Spleen (tissue), 7 donors: ENCODE measurements around the gene HIC1.

Source experiments
- POLR2A ChIP-seq, 3 donors: fragments of 450-650 bp; IDR thresholded peaks; one replicate each; pipeline ENCODE4 v1.5.1; 2017; ENCODE audit warnings: antibody characterized with exemption in 3 of 3, mild to moderate bottlenecking in 1 of 3
- POLR2AphosphoS5 ChIP-seq, 3 donors: sonication (generic); formaldehyde crosslinking; IDR thresholded peaks; one replicate each; pipeline ENCODE4 v1.5.1; 2017; ENCODE audit warnings: antibody characterized with exemption in 3 of 3
- TF ChIP-seq, protein P1 (sequence below), 11 experiments: fragments of 200-600 bp in 7 of 11; fragments of 450-650 bp in 4 of 11; sonication (generic) in 4 of 11; IDR thresholded peaks in 8 of 11; conservative IDR thresholded peaks in 3 of 11; 1 replicate in 7 of 11; 2 replicates in 4 of 11; pipeline versions ENCODE4 v1.4.0 to v1.8.0; 2016 to 2021; ENCODE audit warnings: antibody characterized with exemption in 11 of 11, inconsistent platforms in 4 of 11, mild to moderate bottlenecking in 1 of 11
- donor health status: DM: no; HTN: no; CAD: no; lungs with moderate emphysema.
- donor health status: DM: no; HTN: no; CAD: no.
- donor health status: DM: no; HTN: no; CAD: no.

DNA sequence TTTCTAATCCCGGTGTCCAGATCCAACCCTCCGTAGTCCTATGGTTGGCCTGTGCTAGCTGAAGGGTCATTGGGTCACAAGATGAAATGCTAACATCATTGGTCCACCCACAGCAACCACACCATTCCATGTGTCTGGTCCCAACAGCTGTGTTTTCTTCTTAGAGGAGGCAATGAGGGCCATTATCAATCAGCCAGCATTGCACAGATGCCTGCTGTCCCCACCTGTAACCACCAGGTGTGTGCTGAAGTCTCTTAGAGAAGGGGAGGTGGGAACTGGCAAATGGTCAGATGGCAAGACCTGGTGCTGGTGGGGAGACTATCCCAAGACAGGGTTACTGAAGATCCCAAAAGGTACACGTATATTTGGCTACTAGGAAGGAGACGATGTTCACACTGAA lies 37.4 kb downstream of the HIC1 start:
- TF ChIP-seq, protein P1, sequence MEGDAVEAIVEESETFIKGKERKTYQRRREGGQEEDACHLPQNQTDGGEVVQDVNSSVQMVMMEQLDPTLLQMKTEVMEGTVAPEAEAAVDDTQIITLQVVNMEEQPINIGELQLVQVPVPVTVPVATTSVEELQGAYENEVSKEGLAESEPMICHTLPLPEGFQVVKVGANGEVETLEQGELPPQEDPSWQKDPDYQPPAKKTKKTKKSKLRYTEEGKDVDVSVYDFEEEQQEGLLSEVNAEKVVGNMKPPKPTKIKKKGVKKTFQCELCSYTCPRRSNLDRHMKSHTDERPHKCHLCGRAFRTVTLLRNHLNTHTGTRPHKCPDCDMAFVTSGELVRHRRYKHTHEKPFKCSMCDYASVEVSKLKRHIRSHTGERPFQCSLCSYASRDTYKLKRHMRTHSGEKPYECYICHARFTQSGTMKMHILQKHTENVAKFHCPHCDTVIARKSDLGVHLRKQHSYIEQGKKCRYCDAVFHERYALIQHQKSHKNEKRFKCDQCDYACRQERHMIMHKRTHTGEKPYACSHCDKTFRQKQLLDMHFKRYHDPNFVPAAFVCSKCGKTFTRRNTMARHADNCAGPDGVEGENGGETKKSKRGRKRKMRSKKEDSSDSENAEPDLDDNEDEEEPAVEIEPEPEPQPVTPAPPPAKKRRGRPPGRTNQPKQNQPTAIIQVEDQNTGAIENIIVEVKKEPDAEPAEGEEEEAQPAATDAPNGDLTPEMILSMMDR (IDR thresholded peaks at IDR 0.05 in 8 of 11, conservative IDR thresholded peaks at IDR 0.05 in 3 of 11), result no peak
- no peak for TF ChIP-seq POLR2AphosphoS5 (IDR thresholded peaks at IDR 0.05)
- no peak for TF ChIP-seq POLR2A (IDR thresholded peaks at IDR 0.05)
